Upper lobe of left lung (tissue), 4 donors: ENCODE results near the gene EFNA2.

Experiments
- CTCF ChIP-seq, 6 experiments: fragments of 450-650 bp in 4 of 6; fragments of 200-600 bp in 2 of 6; sonication (generic) in 2 of 6; IDR thresholded peaks; one replicate each; pipeline ENCODE4 v1.5.1; 2016 to 2019; ENCODE audit warnings: antibody characterized with exemption in 6 of 6
- EP300 ChIP-seq, 4 donors: sonication (generic); formaldehyde crosslinking; IDR thresholded peaks; one replicate each; pipeline ENCODE4 v1.5.1; 2017; ENCODE audit warnings: antibody characterized with exemption in 4 of 4, control low read depth in 2 of 4
- POLR2AphosphoS5 ChIP-seq, 2 donors: sonication (generic); formaldehyde crosslinking; IDR thresholded peaks; one replicate each; pipeline ENCODE4 v1.5.1; 2017; ENCODE audit warnings: antibody characterized with exemption in 2 of 2

GRCh38 chr19:1268226-1269064, 17.2 kb upstream of the EFNA2 start:
- TF ChIP-seq EP300 (IDR thresholded peaks at IDR 0.05) (no peak), POLR2AphosphoS5 (IDR thresholded peaks at IDR 0.05) (no peak), CTCF (IDR thresholded peaks at IDR 0.05) (no peak)
